ENCODE results near the gene CEACAM18. TPM values are rescaled to one million over a fixed set of nuclear protein-coding genes. Genes with fewer than 3 reads are reported as not detected.

The CEACAM18 gene
- polyA plus RNA-seq, 2 donors, result not detected

- WGBS, 2 donors, result 74 to 78% methylated on average over 5 of the region's 5 CpGs
- no peaks in the 10 kb centered on the region for H3K36me3 ChIP-seq (ENCODE audit: control insufficient read depth in 2 of 2, insufficient read depth in 2 of 2, low read length in 1 of 2)
Observed at GRCh38 chr19:51503286-51503817, 25.0 kb downstream of the CEACAM18 start.

GRCh38 chr19:51503896-51504295, 25.6 kb downstream of the CEACAM18 start:
- Histone ChIP-seq H3K36me3 (ENCODE audit: control insufficient read depth in 2 of 2, insufficient read depth in 2 of 2, low read length in 1 of 2) (no peaks in the 10 kb centered on the region), H3K27me3 (ENCODE audit: control insufficient read depth in 1 of 2, insufficient read depth in 2 of 2, low read length in 2 of 2) (no peaks in the 10 kb centered on the region), H3K9me3 (ENCODE audit: control insufficient read depth in 2 of 2, insufficient read depth in 1 of 2, low read depth in 1 of 2, low read length in 1 of 2) (peaks cover 0 to 4% of the 10 kb centered on the region in 2 donors), H3K27ac (ENCODE audit: low read depth in 2 of 2, low read length in 1 of 2) (no peak overlapping the region), H3K4me1 (ENCODE audit: control insufficient read depth in 2 of 2, insufficient read depth in 2 of 2, low read length in 1 of 2) (no peaks in the 10 kb centered on the region), H3K4me3 (ENCODE audit: low read depth in 1 of 2, low read length in 2 of 2) (no peak overlapping the region)
- WGBS, 2 donors, result 47 to 49% methylated on average over 3 of the region's 3 CpGs

More at GRCh38 chr19:51503286-51503817, 25.0 kb downstream of the CEACAM18 start:
- H3K27me3 ChIP-seq (ENCODE audit: control insufficient read depth in 1 of 2, insufficient read depth in 2 of 2, low read length in 2 of 2), result no peaks in the 10 kb centered on the region
- no peaks in the 10 kb centered on the region for H3K4me1 ChIP-seq (ENCODE audit: control insufficient read depth in 2 of 2, insufficient read depth in 2 of 2, low read length in 1 of 2)
- H3K9me3 ChIP-seq (ENCODE audit: control insufficient read depth in 2 of 2, insufficient read depth in 1 of 2, low read depth in 1 of 2, low read length in 1 of 2), result peaks cover 0 to 4% of the 10 kb centered on the region in 2 donors
- H3K4me3 ChIP-seq (ENCODE audit: low read depth in 1 of 2, low read length in 2 of 2), result no peak overlapping the region
- H3K27ac ChIP-seq (ENCODE audit: low read depth in 2 of 2, low read length in 1 of 2), result no peak overlapping the region

- peaks cover 0 to 2% of the 10 kb centered on the region in 2 donors for H3K4me1 ChIP-seq (ENCODE audit: control insufficient read depth in 2 of 2, insufficient read depth in 2 of 2, low read length in 1 of 2)
- H3K27me3 ChIP-seq (ENCODE audit: control insufficient read depth in 1 of 2, insufficient read depth in 2 of 2, low read length in 2 of 2), result no peaks in the 10 kb centered on the region
- no peaks in the 10 kb centered on the region for H3K36me3 ChIP-seq (ENCODE audit: control insufficient read depth in 2 of 2, insufficient read depth in 2 of 2, low read length in 1 of 2)
- no peak overlapping the region for H3K4me3 ChIP-seq (ENCODE audit: low read depth in 1 of 2, low read length in 2 of 2)
- H3K9me3 ChIP-seq (ENCODE audit: control insufficient read depth in 2 of 2, insufficient read depth in 1 of 2, low read depth in 1 of 2, low read length in 1 of 2), result peaks cover 0 to 4% of the 10 kb centered on the region in 2 donors
- WGBS, 2 donors, result 28 to 36% methylated on average over 3 of the region's 3 CpGs
- H3K27ac ChIP-seq (ENCODE audit: low read depth in 2 of 2, low read length in 1 of 2), result no peak overlapping the region
Observed at GRCh38 chr19:51505904-51506303, 27.6 kb downstream of the CEACAM18 start.

- 50 to 53% methylated on average over 3 of the region's 3 CpGs for WGBS, 2 donors
- H3K4me3 ChIP-seq (ENCODE audit: low read depth in 1 of 2, low read length in 2 of 2), result no peak overlapping the region
- no peaks in the 10 kb centered on the region for H3K36me3 ChIP-seq (ENCODE audit: control insufficient read depth in 2 of 2, insufficient read depth in 2 of 2, low read length in 1 of 2)
- no peak overlapping the region for H3K27ac ChIP-seq (ENCODE audit: low read depth in 2 of 2, low read length in 1 of 2)
- H3K4me1 ChIP-seq (ENCODE audit: control insufficient read depth in 2 of 2, insufficient read depth in 2 of 2, low read length in 1 of 2), result peaks cover 0 to 2% of the 10 kb centered on the region in 2 donors
- H3K9me3 ChIP-seq (ENCODE audit: control insufficient read depth in 2 of 2, insufficient read depth in 1 of 2, low read depth in 1 of 2, low read length in 1 of 2), result peaks cover 0 to 4% of the 10 kb centered on the region in 2 donors
- H3K27me3 ChIP-seq (ENCODE audit: control insufficient read depth in 1 of 2, insufficient read depth in 2 of 2, low read length in 2 of 2), result no peaks in the 10 kb centered on the region
Observed at GRCh38 chr19:51507192-51507591, 28.9 kb downstream of the CEACAM18 start.

- no peaks in the 10 kb centered on the region for H3K27me3 ChIP-seq (ENCODE audit: control insufficient read depth in 1 of 2, insufficient read depth in 2 of 2, low read length in 2 of 2)
- no peaks in the 10 kb centered on the region for H3K36me3 ChIP-seq (ENCODE audit: control insufficient read depth in 2 of 2, insufficient read depth in 2 of 2, low read length in 1 of 2)
- no peak overlapping the region for H3K4me3 ChIP-seq (ENCODE audit: low read depth in 1 of 2, low read length in 2 of 2)
- no peak overlapping the region for H3K27ac ChIP-seq (ENCODE audit: low read depth in 2 of 2, low read length in 1 of 2)
- H3K9me3 ChIP-seq (ENCODE audit: control insufficient read depth in 2 of 2, insufficient read depth in 1 of 2, low read depth in 1 of 2, low read length in 1 of 2), result peaks cover 0 to 4% of the 10 kb centered on the region in 2 donors
- peaks cover 0 to 2% of the 10 kb centered on the region in 2 donors for H3K4me1 ChIP-seq (ENCODE audit: control insufficient read depth in 2 of 2, insufficient read depth in 2 of 2, low read length in 1 of 2)
- whole genome bisulfite sequencing, 2 donors, result 64 to 65% methylated on average over 6 of the region's 6 CpGs
Observed at GRCh38 chr19:51507640-51508058, 29.3 kb downstream of the CEACAM18 start.

GRCh38 chr19:51508059-51508733, 29.9 kb downstream of the CEACAM18 start:
- 47 to 51% methylated on average over 3 of the region's 3 CpGs for WGBS, 2 donors
- H3K27ac ChIP-seq (ENCODE audit: low read depth in 2 of 2, low read length in 1 of 2), result no peak overlapping the region
- no peaks in the 10 kb centered on the region for H3K36me3 ChIP-seq (ENCODE audit: control insufficient read depth in 2 of 2, insufficient read depth in 2 of 2, low read length in 1 of 2)

GRCh38 chr19:51509823-51510660, 31.7 kb downstream of the CEACAM18 start:
- H3K4me3 ChIP-seq (ENCODE audit: low read depth in 1 of 2, low read length in 2 of 2), result no peak overlapping the region
- H3K36me3 ChIP-seq (ENCODE audit: control insufficient read depth in 2 of 2, insufficient read depth in 2 of 2, low read length in 1 of 2), result no peaks in the 10 kb centered on the region
- no peak overlapping the region for H3K27ac ChIP-seq (ENCODE audit: low read depth in 2 of 2, low read length in 1 of 2)
- 50 to 51% methylated on average over 7 of the region's 7 CpGs for WGBS, 2 donors
- H3K9me3 ChIP-seq (ENCODE audit: control insufficient read depth in 2 of 2, insufficient read depth in 1 of 2, low read depth in 1 of 2, low read length in 1 of 2), result peaks cover 0 to under 1% of the 10 kb centered on the region in 2 donors
- H3K4me1 ChIP-seq (ENCODE audit: control insufficient read depth in 2 of 2, insufficient read depth in 2 of 2, low read length in 1 of 2), result peaks cover 0 to 2% of the 10 kb centered on the region in 2 donors
- no peaks in the 10 kb centered on the region for H3K27me3 ChIP-seq (ENCODE audit: control insufficient read depth in 1 of 2, insufficient read depth in 2 of 2, low read length in 2 of 2)

More at GRCh38 chr19:51508059-51508733, 29.9 kb downstream of the CEACAM18 start:
- Histone ChIP-seq H3K4me3 (ENCODE audit: low read depth in 1 of 2, low read length in 2 of 2) (no peak overlapping the region), H3K9me3 (ENCODE audit: control insufficient read depth in 2 of 2, insufficient read depth in 1 of 2, low read depth in 1 of 2, low read length in 1 of 2) (peaks cover 0 to 4% of the 10 kb centered on the region in 2 donors), H3K27me3 (ENCODE audit: control insufficient read depth in 1 of 2, insufficient read depth in 2 of 2, low read length in 2 of 2) (no peaks in the 10 kb centered on the region), H3K4me1 (ENCODE audit: control insufficient read depth in 2 of 2, insufficient read depth in 2 of 2, low read length in 1 of 2) (peaks cover 0 to 2% of the 10 kb centered on the region in 2 donors)

- no peak overlapping the region for H3K4me3 ChIP-seq (ENCODE audit: low read depth in 1 of 2, low read length in 2 of 2)
- no peak overlapping the region for H3K27ac ChIP-seq (ENCODE audit: low read depth in 2 of 2, low read length in 1 of 2)
- H3K4me1 ChIP-seq (ENCODE audit: control insufficient read depth in 2 of 2, insufficient read depth in 2 of 2, low read length in 1 of 2), result peaks cover 0 to 2% of the 10 kb centered on the region in 2 donors
- H3K9me3 ChIP-seq (ENCODE audit: control insufficient read depth in 2 of 2, insufficient read depth in 1 of 2, low read depth in 1 of 2, low read length in 1 of 2), result no peaks in the 10 kb centered on the region
- 14 to 16% methylated on average over 6 of the region's 6 CpGs for WGBS, 2 donors
- no peaks in the 10 kb centered on the region for H3K27me3 ChIP-seq (ENCODE audit: control insufficient read depth in 1 of 2, insufficient read depth in 2 of 2, low read length in 2 of 2)
- H3K36me3 ChIP-seq (ENCODE audit: control insufficient read depth in 2 of 2, insufficient read depth in 2 of 2, low read length in 1 of 2), result no peaks in the 10 kb centered on the region
Observed at GRCh38 chr19:51511353-51511752, 33.0 kb downstream of the CEACAM18 start.

- Histone ChIP-seq H3K36me3 (ENCODE audit: control insufficient read depth in 2 of 2, insufficient read depth in 2 of 2, low read length in 1 of 2) (no peaks in the 10 kb centered on the region), H3K27me3 (ENCODE audit: control insufficient read depth in 1 of 2, insufficient read depth in 2 of 2, low read length in 2 of 2) (no peaks in the 10 kb centered on the region), H3K4me3 (ENCODE audit: low read depth in 1 of 2, low read length in 2 of 2) (no peak overlapping the region), H3K4me1 (ENCODE audit: control insufficient read depth in 2 of 2, insufficient read depth in 2 of 2, low read length in 1 of 2) (peaks cover 0 to 2% of the 10 kb centered on the region in 2 donors), H3K9me3 (ENCODE audit: control insufficient read depth in 2 of 2, insufficient read depth in 1 of 2, low read depth in 1 of 2, low read length in 1 of 2) (no peaks in the 10 kb centered on the region), H3K27ac (ENCODE audit: low read depth in 2 of 2, low read length in 1 of 2) (no peak overlapping the region)
- 36% methylated on average over 2 of the region's 2 CpGs for WGBS, 2 donors
Observed at GRCh38 chr19:51513968-51514367, 35.6 kb downstream of the CEACAM18 start.

Measured in esophagus (tissue), 2 donors.